GM18498 (cell line): Measurements from ENCODE around the gene MNDA.
A peak's percentile ranks its signal among the peaks of the same experiment; 100 is the strongest.

Experiments
- ATAC-seq: cut with Tn5 transposase; IDR thresholded peaks from one replicate; pipeline ENCODE4 v1.9.1; 2021; ENCODE audit warnings: mild to moderate bottlenecking, moderate library complexity; ENCODE audit not compliant: unreplicated experiment

Gene MNDA

DNA sequence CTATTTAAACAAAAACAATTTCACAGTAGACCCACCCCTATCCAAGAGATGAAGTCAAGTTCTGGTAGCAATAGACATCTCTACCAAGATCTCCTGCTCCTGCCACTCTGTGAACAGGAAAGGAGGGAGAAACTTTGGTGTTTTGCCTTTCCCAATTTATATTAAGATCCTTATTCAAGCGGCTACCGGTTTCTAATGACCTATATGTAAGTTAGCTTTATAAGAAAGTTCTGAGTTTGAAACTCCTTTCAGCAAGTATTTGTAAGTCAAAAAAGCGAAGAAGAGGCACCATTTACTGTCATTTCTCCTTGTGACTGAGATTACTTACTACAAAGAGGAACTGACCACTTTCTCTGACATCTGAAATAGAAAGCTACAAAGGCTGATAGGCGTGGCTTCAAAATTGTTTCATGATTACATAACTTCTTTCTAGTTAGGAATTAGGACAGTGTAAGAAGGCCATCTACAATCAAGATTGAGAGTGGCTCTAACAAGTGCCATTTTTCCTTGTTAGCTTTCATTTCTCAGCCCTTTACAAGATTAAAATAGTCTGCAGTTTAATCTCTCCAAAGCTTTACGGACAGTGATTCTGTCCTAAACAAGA is at the start of gene MNDA:
MNDA (plus strand) TSS at position 448 of the 604 bp plus-strand sequence. CDS start 10,803 bp downstream, outside the sequence.
- ATAC-seq, result peak; percentile 87

DNA sequence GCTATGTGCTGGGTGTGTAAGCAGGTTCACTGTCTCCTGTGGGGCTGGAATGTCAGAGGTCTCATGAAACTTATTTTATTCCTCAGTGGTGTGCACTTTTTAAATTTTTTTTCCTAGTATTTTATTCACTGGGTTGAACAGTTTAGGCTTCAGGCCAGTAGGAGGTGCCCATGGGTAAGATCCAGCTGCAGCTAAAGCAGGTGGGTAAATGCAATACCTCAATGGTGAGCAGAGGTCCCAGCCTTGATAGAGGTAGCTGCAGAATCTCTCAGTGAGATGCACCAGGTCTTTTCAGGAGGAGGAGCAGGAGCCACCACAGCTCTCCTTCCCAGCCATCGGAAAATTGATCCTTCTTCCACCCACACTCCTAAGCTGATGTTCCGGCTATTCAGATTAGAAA is 37.5 kb upstream of the MNDA start:
- ATAC-seq, result no peak

- ATAC-seq, result no peak
These were observed 36.9 kb upstream of the MNDA start for GRCh38 chr1:158794247-158794646.

DNA sequence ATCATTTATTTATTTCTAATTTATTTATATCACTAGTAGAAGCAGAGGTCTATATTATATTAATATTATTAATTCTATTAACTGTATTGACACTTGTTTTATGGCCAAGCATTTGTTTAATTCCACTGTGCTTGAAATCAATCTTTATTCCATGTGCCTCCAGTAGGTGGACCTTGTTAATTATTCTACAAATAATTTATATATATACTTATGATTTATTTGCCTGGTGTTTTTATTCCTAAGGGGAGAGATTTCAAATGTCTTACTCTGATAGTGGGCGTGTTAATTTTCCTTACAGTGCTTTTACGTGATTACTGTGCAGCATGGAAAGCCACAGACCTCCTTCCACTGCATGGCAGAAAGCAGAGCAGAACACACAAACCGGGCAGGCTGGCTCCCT is 32.6 kb upstream of the MNDA start:
- ATAC-seq, result no peak

DNA sequence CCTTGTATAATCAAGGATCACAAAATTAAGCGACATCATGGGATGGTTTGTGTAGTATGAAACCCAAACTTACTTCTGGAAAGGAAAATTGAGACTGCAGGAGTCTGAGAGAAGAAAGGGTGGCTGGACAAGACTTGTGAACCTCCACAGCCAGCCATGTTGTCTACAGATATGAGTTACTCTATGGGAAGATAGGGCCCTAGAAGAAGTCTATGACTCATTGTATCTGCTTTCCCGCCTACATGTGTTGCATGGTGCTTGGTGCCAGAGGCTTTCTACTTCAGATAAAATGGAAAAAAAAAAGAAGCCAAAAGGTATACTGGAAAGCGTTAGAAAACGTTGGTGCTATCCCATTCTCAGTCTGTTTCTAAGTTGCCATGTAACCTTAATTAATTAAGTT is 31.5 kb upstream of the MNDA start:
- ATAC-seq, result no peak

- ATAC-seq, result no peak
These were observed 30.6 kb upstream of the MNDA start for GRCh38 chr1:158800526-158800925.

GRCh38 chr1:158801396-158801795 is 29.8 kb upstream of the MNDA start:
- no peak for ATAC-seq

- no peak for ATAC-seq
These were observed 27.5 kb upstream of the MNDA start for GRCh38 chr1:158803678-158804077.

DNA sequence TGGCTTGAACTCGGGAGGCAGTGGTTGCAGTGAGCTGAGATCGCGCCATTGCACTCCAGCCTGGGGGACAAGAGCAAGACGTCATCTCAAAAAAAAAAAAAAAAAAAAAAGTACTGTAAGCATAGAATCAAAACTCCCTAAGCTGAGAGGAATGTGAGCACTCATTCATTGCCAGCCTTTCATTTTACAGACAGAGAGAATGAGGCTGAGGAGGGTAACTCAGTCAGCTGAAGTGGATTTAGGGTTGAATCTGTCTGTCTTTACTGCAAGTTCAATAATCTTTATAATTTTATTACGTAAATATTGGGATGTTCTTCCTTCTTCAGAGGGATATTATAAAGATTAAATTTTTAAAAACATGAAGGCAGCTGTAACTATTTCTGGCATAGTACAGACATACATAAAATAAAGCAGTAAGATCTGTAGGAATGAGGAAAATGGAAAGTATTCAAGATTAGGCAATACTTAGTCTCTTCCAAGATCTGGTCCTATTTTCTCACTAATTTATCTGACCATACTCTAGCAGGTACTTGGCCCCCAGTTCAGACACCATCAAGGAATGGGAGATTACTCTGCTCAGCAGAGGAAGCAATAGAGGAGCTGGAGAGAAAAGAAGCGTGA is 24.1 kb upstream of the MNDA start:
- ATAC-seq, result no peak

DNA sequence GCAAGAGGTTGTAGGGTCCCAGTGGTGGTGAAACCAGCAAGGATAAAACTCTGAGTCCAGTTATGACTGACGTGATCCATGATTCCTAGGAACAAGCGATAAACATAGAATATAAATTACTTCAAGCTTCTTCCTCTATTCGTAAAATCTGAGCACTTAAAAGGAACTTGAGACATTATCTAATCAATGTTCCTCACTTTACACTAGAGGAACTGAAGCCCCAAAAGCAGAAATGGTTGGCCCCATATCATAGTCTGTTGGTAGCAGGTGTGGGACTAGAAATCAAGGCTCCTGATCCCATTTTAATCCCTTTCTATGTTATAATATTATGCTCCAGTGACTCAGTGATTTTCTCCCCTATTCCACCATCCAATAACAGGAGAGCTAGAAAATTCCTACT is 21.9 kb upstream of the MNDA start:
- ATAC-seq, result no peak

GRCh38 chr1:158809862-158810261 is 21.3 kb upstream of the MNDA start:
- no peak for ATAC-seq

DNA sequence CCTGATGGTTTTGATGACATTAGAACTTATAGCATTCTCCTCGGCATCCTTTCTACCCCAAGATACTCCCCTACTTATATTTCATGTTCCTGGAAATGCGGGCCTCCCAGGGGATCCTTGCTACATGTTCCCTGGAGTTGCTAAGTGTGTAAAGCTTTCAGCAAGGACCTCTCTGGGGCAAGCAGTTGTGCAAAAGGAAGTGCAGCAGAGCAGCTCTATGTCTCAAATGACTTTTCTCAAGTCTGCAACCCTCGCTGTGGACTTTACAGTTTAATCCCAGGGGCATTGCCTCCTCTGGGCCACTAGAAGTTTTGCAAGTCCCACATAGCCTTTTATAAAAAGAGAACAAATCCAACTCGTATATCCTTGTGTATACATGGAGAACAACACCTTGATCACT is 20.8 kb upstream of the MNDA start:
- no peak for ATAC-seq

GRCh38 chr1:158812336-158812735 is 18.8 kb upstream of the MNDA start:
- ATAC-seq, result no peak

DNA sequence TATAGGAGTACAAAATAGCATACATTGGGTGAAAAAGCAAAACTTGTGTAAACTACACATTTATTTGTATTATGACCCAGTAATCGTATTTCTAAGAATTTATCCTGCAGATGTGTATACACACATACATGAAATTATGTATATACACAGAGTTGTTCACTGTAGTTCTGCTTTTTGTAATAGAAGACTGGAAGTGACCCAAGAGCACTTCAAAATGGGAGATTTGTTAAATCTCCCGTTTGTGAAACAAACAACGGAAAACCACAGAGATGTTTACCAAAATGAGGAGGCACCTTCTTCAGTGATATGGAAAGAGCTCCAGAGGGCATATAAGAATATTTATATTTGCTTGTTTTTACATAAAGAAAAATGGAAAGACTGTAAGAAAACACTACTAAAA is 18.0 kb upstream of the MNDA start:
- no peak for ATAC-seq

DNA sequence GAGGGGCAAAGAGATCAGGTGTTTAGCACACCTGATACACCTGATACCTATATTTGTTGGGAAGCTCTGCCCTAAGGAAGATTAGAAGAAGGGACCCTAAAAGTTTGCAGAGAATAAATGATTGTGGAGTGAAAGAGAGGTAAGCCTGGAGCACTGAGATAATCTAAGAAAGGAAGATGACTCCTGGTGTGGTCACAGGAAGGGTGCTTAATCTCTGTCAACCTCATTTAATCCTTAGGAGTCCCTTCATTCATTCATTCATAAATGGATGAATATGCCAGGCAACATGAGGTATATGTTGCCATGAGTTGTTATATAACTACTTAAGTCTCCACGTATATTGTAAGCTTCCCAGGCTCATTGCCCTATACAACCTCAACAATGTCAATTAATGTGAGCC is 16.2 kb upstream of the MNDA start:
- no peak for ATAC-seq

DNA sequence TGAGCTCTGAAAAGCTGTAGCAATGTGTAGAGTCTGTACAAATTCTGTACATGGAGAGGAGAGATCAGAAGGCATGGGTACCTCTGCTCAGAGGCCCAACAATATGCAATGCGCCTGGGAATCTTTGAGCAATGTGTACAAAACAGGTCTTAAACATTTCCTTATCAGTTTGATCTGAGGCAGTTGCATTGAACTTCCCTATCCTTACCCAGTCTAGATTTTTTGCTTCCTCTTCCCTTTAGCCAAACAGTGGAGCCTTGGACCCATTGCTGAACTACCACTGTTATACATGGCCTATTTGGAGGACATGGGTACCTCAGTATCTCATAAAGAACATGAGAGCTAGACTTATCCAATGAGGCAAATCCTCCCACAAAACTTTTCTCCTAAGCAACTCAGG is 12.6 kb upstream of the MNDA start:
- ATAC-seq, result no peak

- ATAC-seq, result peak; percentile 22
These were observed 12.1 kb upstream of the MNDA start for GRCh38 chr1:158818975-158819431.

- peak; percentile 96 for ATAC-seq
These were observed 11.4 kb upstream of the MNDA start for GRCh38 chr1:158819461-158820443.

DNA sequence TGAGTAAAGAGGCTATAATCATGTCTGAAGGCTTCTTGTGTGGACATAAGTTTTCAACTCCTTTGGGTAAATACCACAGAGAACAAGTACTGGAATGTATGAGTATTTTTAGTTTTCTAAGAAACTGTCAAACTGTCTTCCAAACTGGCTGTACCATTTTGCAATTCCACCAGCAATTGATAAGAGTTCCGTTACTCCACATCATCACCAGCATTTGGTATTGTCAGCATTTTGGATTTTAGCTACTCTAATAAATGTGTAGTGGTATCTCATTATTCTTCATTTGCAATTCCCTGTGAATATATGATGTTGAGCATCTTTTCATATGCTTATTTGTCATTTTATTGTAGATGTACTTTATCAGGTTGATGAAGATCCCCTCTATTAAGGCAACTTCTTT is 9.4 kb upstream of the MNDA start:
- ATAC-seq, result no peak

DNA sequence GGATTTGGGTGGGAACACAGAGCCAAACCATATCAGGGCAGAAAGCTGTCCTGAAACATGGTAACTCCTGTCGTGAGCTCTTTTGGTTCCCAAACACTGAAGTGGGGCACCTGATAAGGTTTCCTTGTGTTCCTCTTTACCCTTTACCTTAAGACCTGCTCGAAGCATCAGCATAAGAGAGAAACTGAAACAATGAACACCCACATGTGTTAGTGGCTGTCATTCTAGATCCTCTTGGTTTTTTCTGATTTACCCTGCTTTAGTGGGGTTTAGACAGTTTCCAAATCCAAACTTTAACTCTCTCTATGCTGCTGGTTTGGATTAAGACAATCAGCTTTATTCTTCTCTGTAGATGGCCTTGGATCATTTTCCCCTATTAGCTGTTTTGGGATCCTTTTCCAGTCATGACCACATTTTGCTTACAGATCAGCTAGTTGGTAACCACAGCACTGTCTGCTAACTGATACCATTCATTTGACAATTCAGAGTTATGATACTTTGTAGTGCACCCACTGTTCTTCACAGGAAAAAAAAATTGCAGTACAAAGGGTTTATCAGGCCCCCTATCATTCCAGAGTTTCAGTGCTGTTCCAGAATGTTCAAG is 975 bp upstream of the MNDA start:
- ATAC-seq, result peak; percentile 63

DNA sequence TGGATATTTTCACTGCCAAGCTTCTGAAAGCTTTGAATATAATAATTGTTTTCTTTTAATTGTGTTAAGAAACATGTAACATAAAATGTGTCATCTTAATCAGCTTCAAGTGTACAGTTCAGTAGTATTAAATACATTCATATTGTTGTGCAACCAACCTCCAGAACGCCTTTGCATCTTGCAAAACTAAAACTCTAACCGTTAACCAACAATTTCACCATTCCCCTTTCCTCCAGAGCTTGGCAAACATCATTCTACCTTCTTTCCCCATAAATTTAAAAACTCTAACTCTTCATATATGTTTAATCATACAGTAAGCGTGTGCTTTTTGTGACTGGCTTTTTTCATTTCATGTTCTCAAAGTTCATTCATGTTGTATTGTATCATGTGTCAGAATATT is 2.1 kb downstream of the MNDA start:
- ATAC-seq, result no peak
